ENCODE results near the gene RPS6KB2.

The RPS6KB2 gene

DNA sequence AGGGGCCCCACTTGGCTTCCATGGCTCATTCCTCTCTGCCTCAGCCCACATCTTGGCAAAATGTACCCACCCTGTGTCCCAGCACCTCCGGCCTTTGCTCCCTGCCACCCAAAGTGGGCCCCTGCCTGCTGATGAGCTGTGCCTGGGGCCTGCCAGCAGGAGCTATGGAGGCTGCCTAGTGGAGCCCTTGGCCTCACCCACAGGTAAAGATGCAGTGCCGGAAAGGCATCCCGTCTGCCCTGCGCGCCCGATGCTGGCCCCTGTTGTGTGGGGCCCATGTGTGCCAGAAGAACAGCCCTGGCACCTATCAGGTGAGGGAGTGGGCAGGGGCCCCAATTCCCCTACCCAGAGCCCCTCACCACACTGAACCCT, 23.1 kb upstream of the RPS6KB2 start:
- no peak for FAIRE-seq

DNA sequence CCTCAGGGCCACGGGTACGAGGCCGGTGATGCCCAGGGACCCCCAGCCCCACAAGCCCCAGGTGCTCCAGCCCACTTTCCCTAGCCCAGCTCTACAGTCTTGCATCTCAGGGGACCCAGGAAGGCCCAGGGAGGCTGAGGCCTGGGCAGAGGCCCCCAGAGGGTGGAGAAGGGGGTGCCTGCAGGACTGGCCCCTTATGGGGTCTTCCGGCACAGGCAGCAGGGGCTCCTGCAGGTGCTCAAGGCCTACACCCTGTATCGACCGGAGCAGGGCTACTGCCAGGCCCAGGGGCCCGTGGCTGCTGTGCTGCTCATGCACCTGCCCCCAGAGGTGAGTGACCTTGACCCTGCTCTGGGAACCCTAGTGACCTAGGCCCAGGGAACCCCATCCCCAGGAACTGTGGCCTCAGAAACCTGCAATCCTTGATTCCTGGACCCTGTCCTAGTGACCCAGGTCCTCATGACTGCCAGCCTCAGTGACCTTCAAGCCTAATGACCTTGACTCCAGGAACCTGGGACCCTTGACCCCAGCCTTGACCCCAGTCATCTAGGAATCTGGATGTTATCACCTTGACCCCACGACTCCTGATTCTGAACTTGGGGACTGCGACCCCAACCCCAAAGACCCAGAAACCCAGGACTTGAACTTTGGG, 22.5 kb upstream of the RPS6KB2 start:
- no peak for FAIRE-seq
- TF ChIP-seq, protein P1, sequence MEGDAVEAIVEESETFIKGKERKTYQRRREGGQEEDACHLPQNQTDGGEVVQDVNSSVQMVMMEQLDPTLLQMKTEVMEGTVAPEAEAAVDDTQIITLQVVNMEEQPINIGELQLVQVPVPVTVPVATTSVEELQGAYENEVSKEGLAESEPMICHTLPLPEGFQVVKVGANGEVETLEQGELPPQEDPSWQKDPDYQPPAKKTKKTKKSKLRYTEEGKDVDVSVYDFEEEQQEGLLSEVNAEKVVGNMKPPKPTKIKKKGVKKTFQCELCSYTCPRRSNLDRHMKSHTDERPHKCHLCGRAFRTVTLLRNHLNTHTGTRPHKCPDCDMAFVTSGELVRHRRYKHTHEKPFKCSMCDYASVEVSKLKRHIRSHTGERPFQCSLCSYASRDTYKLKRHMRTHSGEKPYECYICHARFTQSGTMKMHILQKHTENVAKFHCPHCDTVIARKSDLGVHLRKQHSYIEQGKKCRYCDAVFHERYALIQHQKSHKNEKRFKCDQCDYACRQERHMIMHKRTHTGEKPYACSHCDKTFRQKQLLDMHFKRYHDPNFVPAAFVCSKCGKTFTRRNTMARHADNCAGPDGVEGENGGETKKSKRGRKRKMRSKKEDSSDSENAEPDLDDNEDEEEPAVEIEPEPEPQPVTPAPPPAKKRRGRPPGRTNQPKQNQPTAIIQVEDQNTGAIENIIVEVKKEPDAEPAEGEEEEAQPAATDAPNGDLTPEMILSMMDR (IDR thresholded peaks at IDR 0.05; ENCODE audit: insufficient read depth, missing control alignments): no peak
- DNase-seq (ENCODE audit: insufficient read length, low spot score): no peak

More for the DNA sequence above, 23.1 kb upstream of the RPS6KB2 start:
- TF ChIP-seq, protein P1 (IDR thresholded peaks at IDR 0.05; ENCODE audit: insufficient read depth, missing control alignments): no peak
- DNase-seq (ENCODE audit: insufficient read length, low spot score): no peak

DNA sequence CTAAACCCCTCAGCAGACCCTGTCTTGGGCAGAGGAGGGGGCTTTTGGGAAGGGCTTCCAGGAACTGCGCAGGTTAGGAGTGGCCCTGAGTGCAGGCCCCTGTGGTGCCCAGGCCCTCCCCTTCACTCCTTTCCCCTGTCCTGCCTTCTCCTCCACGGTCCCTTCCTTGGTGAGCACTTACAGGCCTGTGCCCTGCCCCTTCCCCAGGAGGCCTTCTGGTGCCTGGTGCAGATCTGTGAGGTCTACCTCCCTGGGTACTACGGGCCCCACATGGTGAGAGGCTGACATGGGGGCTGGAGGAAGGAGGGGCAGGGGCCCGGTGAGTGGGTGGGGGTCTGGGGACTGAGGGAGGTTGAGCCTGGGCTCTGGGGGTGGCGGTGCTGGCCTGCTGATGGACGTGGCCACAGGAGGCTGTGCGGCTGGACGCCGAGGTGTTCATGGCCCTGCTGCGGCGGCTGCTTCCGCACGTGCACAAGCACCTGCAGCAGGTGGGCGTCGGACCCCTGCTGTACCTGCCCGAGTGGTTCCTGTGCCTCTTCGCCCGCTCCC, 21.8 kb upstream of the RPS6KB2 start:
- FAIRE-seq (no peak), DNase-seq (ENCODE audit: insufficient read length, low spot score) (no peak)
- TF ChIP-seq, protein P1 (IDR thresholded peaks at IDR 0.05; ENCODE audit: insufficient read depth, missing control alignments): no peak

DNA sequence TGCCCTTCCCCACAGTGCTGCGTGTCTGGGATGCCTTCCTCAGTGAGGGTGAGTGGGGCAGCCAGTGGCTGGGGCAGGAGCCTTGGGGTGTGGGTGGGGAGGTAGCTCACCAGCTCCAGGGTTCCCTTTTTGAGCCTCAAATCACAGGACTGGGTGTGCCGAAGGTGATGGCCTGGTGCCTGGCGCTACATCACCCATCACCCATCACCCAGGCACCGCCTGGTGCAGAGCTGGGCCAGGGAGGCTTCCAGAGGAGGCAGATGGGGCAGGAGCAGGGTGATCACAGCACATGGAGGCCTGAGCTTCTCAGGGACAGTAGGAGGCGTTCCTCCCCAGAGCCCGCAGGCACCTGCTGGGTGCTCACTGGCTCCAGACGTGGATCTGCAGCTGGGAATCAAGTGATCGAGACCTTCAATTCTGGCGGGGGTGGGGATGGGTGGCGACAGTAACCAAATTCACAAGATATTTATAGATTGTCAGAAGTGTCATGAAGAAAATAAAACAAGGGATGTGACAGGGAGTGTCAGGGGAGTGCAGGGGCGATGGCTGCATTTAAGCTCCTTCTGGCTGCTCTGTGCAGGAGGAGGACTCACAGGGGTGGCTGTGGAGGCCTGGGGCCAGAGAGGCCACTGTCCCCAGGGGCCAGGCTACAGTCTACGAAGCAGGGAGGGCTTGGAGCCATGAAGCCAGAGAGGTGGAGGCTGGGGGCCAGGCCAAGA, 21.2 kb upstream of the RPS6KB2 start:
- FAIRE-seq (no peak), DNase-seq (ENCODE audit: insufficient read length, low spot score) (no peak)
- TF ChIP-seq, protein P1 (IDR thresholded peaks at IDR 0.05; ENCODE audit: insufficient read depth, missing control alignments): peak; percentile 21

DNA sequence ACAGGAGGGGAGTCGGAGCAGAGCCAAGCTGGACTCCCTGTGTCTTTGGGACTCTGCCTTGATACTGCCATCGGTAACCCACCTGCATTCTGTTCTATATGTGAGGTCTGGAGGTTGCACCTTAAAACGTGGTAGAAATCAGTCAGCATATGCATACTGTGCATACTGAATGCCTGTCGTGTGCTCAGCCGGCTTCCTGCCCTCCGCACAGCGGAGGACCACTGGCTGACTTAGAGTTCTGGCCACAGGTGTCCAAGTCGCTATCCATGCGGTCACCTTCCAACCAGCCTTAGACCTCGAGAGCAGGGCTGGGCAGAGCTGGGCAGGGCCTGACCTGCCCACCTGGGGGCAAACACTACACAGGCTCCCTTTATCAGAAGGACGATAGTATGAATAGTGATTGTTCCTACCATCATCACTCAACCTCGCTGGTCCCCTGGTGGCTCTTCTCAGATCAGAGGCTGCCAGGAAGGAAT, 20.6 kb upstream of the RPS6KB2 start:
- TF ChIP-seq, protein P1 (IDR thresholded peaks at IDR 0.05; ENCODE audit: insufficient read depth, missing control alignments): no peak
- FAIRE-seq (no peak), DNase-seq (ENCODE audit: insufficient read length, low spot score) (no peak)

DNA sequence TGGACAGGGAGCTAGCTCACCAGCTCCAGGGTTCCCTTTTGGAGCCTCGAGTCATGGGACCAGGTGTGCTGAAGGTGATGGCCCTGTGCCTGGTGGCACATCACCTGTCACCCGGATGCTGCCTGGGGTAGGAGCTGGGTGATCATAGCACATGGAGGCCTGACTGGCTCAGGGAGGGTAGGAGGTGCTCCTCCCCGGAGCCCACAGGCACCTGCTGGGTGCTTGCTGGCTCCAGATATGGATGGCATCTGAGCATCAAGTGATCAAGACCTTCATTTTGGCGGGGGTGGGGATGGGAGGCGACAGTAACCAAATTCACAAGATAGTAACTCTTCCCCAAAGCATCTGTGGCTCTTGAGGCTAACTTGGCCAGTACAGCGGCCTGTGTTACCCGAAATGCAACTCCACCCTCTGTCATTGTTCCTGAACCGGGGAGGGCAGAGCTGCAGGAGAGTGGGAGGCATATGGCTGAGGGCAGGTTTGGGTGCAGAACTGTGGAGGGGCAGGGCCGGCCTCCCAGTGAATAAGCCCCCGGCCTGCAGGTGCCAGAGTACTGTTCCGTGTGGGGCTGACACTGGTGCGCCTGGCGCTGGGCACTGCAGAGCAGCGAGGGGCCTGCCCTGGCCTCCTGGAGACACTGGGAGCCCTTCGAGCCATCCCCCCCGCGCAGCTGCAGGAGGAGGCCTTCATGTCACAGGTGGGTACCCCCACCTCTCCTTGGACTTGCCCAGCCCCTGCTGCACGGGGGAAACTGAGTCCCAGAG, 19.7 kb upstream of the RPS6KB2 start:
- TF ChIP-seq, protein P1 (IDR thresholded peaks at IDR 0.05; ENCODE audit: insufficient read depth, missing control alignments): no peak
- FAIRE-seq: no peak
- no peak for DNase-seq (ENCODE audit: insufficient read length, low spot score)

All from D721Med (cell line).